Vagina (tissue), 2 donors: ENCODE data around the gene EVA1C. TPM values are rescaled to one million over a fixed set of nuclear protein-coding genes. Genes with fewer than 3 reads are reported as not detected.
"Not testable (repeated sequence)": the region's sequence is repeated elsewhere in the genome, so short reads cannot be mapped to it uniquely, and the experiment has no call there.

Experiments
- DNase-seq, 2 donors: peaks; one replicate each; pipeline ENCODE4 v3.0.0-alpha.2; 2017; ENCODE audit errors: extremely low spot score in 2 of 2
- H3K27ac ChIP-seq: fragments of 200-600 bp; sonication (generic); one replicate; pipeline ENCODE4 v1.5.1; 2019
- H3K27me3 ChIP-seq: fragments of 200-600 bp; sonication (generic); one replicate; pipeline ENCODE4 v1.5.1; 2019
- H3K36me3 ChIP-seq, 2 donors: fragments of 200-600 bp; sonication (generic); one replicate each; pipeline ENCODE4 v1.5.1; 2017 to 2019
- H3K4me1 ChIP-seq: fragments of 200-600 bp; sonication (generic); one replicate; pipeline ENCODE4 v1.5.1; 2019
- H3K4me3 ChIP-seq, 2 donors: fragments of 200-600 bp; sonication (generic); 1 replicate in 1 of 2; 2 replicates in 1 of 2; pipeline ENCODE4 v1.5.1; 2016 to 2019
- H3K9me3 ChIP-seq: fragments of 200-600 bp; sonication (generic); one replicate; pipeline ENCODE4 v1.5.1; 2019
- CTCF ChIP-seq, 3 experiments: fragments of 450-650 bp in 2 of 3; fragments of 200-600 bp in 1 of 3; sonication (generic) in 1 of 3; IDR thresholded peaks; one replicate each; pipeline ENCODE4 v1.5.1; 2017 to 2019; ENCODE audit warnings: antibody characterized with exemption in 3 of 3, mild to moderate bottlenecking in 2 of 3, moderate library complexity in 2 of 3
- POLR2A ChIP-seq, 2 donors: fragments of 450-650 bp; IDR thresholded peaks; one replicate each; pipeline ENCODE4 v1.6.1; 2017; ENCODE audit warnings: antibody characterized with exemption in 2 of 2, mild to moderate bottlenecking in 2 of 2, moderate library complexity in 2 of 2
- POLR2AphosphoS5 ChIP-seq, 2 donors: sonication (generic); formaldehyde crosslinking; IDR thresholded peaks; one replicate each; pipeline ENCODE4 v1.9.0; 2017; ENCODE audit warnings: antibody characterized with exemption in 2 of 2, mild to moderate bottlenecking in 2 of 2, low read depth in 1 of 2; ENCODE audit not compliant: insufficient read depth in 1 of 2
- intact Hi-C: fragments of 100-400 bp; cut with DNase I; formaldehyde crosslinking; loops from one replicate; pipeline ENCODE4 v1.15.1; 2023
- total RNA-seq: library from RNA; depleted of rRNA; stranded (reverse); fragments of >200 nt; gene quantifications from one replicate; pipeline ENCODE4 v1.2.3, GENCODE V29; 2016

The EVA1C gene
- total RNA-seq, 1 donor from 2014 or later, result 66.5 TPM

DNA sequence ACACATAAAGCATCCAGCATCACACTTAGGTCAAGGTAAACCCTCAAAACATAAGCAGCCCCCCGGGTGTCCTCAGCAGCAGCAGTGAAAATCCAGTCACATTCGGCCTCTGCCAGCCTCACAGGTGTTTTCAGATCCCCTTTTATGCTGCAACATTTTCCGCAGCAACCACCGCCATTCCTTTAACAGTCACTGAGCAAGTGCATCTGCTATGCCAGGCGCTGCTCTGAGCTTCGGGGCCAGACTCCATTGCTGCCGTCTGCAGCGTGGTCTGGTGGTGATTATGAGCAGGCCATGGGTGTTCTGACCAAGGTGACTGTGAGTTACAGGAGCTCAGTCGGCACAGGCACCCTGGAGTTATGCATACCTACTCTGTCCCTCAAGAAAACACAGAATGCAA is 24.2 kb upstream of the EVA1C start:
- H3K4me1 ChIP-seq, result peaks cover 58% of the 10 kb centered on the region
- intact Hi-C loops, result no loop called here
- no peaks in the 10 kb centered on the region for H3K9me3 ChIP-seq

GRCh38 chr21:32389337-32390015 is 23.0 kb upstream of the EVA1C start:
- intact Hi-C loops, result no loop called here
- Histone ChIP-seq H3K36me3 (peaks cover 0 to 8% of the 10 kb centered on the region in 2 donors), H3K27ac (no peak overlapping the region), H3K4me3 (no peak overlapping the region), H3K4me1 (peaks cover 66% of the 10 kb centered on the region), H3K27me3 (no peaks in the 10 kb centered on the region), H3K9me3 (no peaks in the 10 kb centered on the region)
- DNase-seq, result no peak
- TF ChIP-seq POLR2AphosphoS5 (IDR thresholded peaks at IDR 0.05; ENCODE audit: insufficient read depth in 1 of 2, low read depth in 1 of 2), result no peak
- TF ChIP-seq POLR2A (IDR thresholded peaks at IDR 0.05), result no peak
- no peak for TF ChIP-seq CTCF (IDR thresholded peaks at IDR 0.05)

More for the DNA sequence above, 24.2 kb upstream of the EVA1C start:
- no peaks in the 10 kb centered on the region for H3K27me3 ChIP-seq
- no peak for TF ChIP-seq CTCF (IDR thresholded peaks at IDR 0.05)
- TF ChIP-seq POLR2A (IDR thresholded peaks at IDR 0.05), result no peak
- no peak for TF ChIP-seq POLR2AphosphoS5 (IDR thresholded peaks at IDR 0.05; ENCODE audit: insufficient read depth in 1 of 2, low read depth in 1 of 2)
- H3K27ac ChIP-seq, result no peak overlapping the region
- no peak overlapping the region for H3K4me3 ChIP-seq
- DNase-seq, result no peak
- H3K36me3 ChIP-seq, result peaks cover 0 to 20% of the 10 kb centered on the region in 2 donors

DNA sequence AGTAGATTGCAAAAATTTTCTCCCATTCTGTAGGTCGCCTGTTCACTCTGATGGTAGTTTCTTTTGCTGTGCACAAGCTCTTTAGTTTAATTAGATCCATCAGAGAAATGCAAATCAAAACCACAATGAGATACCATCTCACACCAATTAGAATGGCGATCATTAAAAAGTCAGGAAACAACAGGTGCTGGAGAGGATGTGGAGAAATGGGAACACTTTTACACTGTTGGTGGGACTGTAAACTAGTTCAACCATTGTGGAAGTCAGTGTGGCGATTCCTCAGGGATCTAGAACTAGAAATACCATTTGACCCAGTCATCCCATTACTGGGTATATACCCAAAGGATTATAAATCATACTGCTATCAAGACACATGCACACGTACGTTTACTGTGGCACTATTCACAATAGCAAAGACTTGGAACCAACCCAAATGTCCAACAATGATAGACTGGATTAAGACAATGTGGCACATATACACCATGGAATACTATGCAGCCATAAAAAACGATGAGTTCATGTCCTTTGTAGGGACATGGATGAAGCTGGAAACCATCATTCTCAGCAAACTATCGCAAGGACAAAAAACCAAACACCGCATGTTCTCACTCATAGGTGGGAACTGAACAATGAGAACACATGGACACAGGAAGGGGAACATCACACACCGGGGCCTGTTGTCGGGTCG is 21.8 kb upstream of the EVA1C start:
- H3K9me3 ChIP-seq, intact Hi-C loops, H3K4me3 ChIP-seq, DNase-seq, H3K27ac ChIP-seq, H3K27me3 ChIP-seq, H3K36me3 ChIP-seq: not testable (repeated sequence)
- H3K4me1 ChIP-seq, result peaks cover 66% of the 10 kb centered on the region

DNA sequence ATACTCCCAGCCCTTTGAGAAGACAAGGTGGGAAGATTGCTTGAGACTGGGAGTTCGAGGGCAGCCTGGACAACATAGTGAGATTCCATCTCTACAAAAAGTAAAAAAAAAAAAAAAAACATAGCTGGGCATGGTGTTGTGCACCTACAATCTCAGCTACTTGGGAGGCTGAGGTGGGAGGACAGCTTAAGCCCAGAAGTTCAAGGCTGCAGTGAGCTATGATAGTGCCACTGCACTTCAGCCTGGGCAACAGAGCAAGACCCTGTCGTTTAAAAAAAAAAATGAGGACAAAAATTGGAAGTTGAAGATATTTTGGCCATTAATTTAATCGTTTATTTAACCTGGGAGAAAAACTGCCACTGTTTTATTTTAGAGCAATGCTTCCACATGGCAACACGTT is 20.8 kb upstream of the EVA1C start:
- intact Hi-C loops, result no loop called here
- Histone ChIP-seq H3K36me3 (peaks cover 0 to 6% of the 10 kb centered on the region in 2 donors), H3K4me3 (peak overlapping the region; percentile 89 to 98), H3K4me1 (peaks cover 58% of the 10 kb centered on the region), H3K27me3 (no peaks in the 10 kb centered on the region), H3K27ac (no peak overlapping the region), H3K9me3 (no peaks in the 10 kb centered on the region)
- TF ChIP-seq POLR2A (IDR thresholded peaks at IDR 0.05) (no peak), CTCF (IDR thresholded peaks at IDR 0.05) (no peak), POLR2AphosphoS5 (IDR thresholded peaks at IDR 0.05; ENCODE audit: insufficient read depth in 1 of 2, low read depth in 1 of 2) (no peak)
- DNase-seq, result no peak

- intact Hi-C loops, result no loop called here
- H3K27me3 ChIP-seq, result no peaks in the 10 kb centered on the region
- no peaks in the 10 kb centered on the region for H3K9me3 ChIP-seq
- peak overlapping the region; percentile 89 to 98 for H3K4me3 ChIP-seq
- DNase-seq, result no peak
- H3K36me3 ChIP-seq, result peaks cover 0 to 6% of the 10 kb centered on the region in 2 donors
- no peak for TF ChIP-seq POLR2AphosphoS5 (IDR thresholded peaks at IDR 0.05; ENCODE audit: insufficient read depth in 1 of 2, low read depth in 1 of 2)
- no peak for TF ChIP-seq POLR2A (IDR thresholded peaks at IDR 0.05)
- TF ChIP-seq CTCF (IDR thresholded peaks at IDR 0.05), result no peak
- peaks cover 52% of the 10 kb centered on the region for H3K4me1 ChIP-seq
- H3K27ac ChIP-seq, result peak overlapping the region; percentile 75
Observed at GRCh38 chr21:32392299-32392879, 20.1 kb upstream of the EVA1C start.
